Measurements from ENCODE around the gene MIPOL1.

Gene MIPOL1

GRCh38 chr14:37590428-37591139 is 392.8 kb downstream of the MIPOL1 start:
- DNase-seq = no peak

- DNase-seq = no peak
Observed at GRCh38 chr14:37591311-37591940, 393.7 kb downstream of the MIPOL1 start.

GRCh38 chr14:37591941-37592481 is 394.3 kb downstream of the MIPOL1 start:
- DNase-seq = no peak

DNA sequence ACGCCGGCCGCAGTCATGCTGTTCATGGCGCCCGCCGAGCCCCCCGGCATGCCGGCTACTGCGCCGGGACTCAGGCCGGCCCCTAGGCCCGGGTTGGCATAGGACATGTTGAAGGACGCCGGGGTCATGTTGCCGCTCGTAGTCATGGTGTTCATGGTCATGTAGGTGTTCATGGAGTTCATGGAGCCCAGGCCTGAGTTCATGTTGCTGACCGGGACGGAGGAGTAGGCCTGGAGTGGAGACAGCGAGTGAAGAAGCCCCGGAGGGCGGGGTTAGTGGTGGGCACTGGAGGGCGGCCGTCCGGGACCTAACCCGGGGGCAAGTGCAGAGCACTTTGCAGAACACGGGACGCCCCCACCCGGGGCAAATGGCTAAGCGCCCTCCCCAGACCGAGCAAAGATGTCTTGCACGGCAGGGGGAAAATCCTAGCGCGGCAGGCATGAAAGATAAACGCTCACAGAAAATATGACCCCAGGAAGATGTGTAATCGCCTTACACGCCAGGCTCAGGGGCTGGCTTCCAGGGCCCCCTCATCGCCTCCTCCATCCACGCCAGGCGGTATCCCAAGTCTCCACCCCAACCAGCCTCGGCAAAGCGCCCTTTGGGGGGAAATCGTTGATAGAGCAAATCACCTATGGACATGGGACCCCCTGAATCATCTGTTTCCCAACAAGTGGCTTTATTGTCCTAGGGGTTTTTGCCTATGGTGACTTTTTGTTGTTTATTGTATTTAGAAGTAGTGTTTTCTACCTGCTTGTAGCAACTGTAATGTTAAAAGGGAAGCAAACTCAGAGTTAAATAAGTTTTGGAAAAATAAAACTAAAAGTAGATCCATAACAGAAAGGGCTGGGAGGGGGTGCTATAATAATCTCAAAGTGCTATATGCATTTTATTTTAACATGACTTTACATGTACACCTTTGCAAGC is 395.0 kb downstream of the MIPOL1 start:
- DNase-seq = no peak

DNA sequence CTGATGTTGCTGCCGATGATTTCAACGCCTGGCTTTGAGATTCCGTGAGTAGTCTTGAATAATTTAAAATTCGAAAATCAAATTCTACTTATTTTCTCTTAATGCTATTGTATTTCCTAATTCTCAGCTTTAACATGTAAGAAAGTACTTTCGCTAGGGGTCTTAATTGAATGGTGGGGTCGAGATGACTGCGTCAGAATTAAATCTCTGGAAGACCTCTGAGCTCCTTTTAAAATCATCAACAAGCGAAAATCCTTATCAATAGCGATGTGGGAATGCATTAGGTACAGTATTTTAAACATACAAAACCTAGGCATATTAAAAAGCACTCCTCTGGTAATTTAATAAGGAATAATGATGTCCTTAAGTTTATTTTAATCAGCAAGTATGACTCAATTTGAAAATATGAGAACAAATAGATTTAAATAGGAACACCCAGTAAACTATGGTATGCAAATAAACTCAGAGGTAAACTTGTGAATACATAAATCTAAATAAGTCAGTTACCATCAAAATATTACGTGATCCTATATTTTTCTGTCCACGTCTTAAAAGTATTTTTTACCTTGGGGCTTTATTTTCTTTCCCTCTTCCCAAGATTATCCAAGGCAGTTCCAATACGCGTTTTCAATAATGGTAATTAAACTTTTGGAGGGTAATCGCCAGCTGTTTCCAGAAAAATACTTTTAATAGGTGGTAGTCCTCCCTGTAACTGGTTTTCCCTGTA is 395.9 kb downstream of the MIPOL1 start:
- DNase-seq = no peak

GRCh38 chr14:37594238-37594970 is 396.7 kb downstream of the MIPOL1 start:
- peak; percentile 70 for DNase-seq

DNA sequence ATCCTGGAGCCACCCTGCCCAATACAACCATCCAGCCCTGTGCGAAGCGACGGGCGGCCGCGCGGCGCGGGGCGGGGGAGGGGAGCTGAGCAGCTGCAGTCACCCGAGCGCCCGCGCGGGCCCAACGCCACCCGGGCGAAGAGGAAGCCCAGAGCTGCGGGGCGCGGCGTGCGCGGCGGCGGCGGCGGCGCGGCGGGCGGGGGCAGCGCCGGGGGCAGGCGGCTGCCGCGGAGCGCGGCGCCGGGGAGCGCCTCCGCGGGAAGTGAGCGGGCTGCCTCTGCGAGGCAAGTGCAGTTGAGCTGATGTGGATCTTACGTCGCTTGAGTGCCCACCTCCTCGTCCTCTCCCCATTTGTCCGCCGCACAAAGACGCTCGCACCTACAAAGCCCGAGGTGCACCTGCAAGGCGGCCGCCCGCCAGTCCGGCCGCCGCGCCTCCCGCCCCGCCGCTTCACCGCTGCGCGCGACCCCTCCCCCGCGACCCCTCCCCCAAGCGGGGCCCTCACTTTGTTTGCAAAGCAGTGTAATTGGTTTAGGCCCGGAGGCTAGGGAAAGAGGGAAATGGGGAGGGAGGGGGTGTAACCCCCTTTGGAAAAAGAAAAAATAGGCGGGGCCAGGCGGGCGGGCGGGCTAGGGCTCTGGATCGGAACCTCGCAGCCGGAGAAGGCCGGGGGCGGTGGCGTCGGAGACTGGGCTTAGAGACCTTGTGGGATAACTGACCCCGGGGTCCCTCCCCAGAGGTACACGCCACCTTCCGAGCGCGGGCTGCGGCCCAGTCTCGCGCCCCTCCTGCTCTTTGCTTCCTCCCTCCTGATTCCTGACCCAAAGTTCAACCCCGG is 397.5 kb downstream of the MIPOL1 start, which contains the start of the genes FOXA1 and TTC6:
TSS of gene FOXA1 (minus strand) at position 279 of the 838 bp plus-strand sequence. CDS start at position 2, 277 bp downstream.
TSS of gene TTC6 (plus strand) at position 659 of the 838 bp plus-strand sequence. CDS start 26,436 bp downstream, outside the sequence.
- no peak for DNase-seq

DNA sequence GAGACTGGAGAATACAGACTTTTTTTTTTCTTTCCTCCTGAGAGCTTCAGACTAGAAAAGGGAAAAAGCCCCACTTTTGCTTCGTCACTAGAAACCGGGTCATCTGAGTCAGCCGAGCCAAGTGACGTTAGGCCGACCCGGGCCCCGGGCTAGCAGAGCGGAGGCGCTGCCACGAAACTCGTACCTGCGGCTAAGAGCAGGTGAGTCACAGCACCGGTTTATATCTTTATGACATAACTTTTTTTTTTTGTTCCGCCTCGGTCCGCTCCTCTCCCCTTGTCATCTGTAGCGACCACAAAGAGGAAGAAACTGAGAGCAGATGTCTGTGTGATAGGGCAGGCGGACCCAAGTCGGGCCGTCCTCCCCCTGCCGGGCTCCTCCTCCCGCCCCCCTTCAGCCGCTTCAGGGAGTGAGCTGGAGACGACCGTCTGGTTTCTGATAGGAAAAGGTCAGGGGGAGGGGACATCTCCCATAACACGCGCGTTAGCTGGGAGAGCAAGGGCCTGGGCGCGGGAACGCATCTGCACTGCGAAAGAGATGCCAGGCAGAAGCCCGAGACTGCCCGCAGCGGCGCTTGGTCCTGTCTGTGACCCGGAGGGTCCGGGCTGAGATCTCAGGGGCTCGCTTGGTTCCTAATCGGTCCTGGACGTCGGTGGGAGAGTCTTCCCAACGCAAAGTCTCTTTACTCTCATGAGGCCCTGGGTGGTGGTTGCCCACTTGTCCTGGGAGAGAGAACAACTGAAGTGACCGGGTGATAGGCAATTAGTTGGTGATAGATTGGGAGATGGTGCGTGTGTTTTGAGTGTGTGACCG is 398.3 kb downstream of the MIPOL1 start:
- DNase-seq = peak; percentile 77

DNA sequence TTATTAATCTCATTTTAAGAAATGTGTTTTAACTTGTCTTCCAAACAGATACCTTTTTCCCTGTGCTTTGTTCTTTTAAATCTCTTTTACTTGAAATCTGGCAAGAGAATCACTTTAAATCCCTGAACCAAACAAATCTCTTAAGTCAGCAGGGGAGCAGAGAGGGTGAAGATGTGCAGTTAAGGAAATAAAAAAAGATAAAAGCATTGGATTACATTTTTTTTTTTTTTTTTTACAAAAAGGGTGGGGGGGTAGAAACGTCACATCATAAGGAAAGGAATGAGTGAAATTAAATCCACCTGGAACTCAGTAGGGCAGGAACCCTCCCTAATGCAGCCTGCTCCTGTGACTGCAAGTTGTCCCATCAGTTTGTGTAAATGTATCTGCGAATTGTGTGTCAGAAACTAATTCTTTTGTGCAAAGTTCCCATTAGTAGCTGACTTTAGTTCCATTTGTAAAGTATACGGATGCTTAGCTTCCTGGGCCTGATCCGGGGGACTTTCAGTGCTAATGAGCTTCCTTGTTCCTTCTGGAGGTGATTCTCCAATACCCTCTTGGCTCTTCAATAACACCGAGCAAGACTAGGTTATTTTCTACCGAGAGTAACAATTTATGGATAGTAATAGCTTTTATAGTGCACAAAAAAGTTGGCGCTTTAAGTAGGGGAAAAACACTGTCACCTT is 399.2 kb downstream of the MIPOL1 start:
- no peak for DNase-seq

GRCh38 chr14:37597538-37597913 is 399.8 kb downstream of the MIPOL1 start:
- no peak for DNase-seq

GRCh38 chr14:37597914-37598746 is 400.4 kb downstream of the MIPOL1 start:
- DNase-seq = no peak

DNA sequence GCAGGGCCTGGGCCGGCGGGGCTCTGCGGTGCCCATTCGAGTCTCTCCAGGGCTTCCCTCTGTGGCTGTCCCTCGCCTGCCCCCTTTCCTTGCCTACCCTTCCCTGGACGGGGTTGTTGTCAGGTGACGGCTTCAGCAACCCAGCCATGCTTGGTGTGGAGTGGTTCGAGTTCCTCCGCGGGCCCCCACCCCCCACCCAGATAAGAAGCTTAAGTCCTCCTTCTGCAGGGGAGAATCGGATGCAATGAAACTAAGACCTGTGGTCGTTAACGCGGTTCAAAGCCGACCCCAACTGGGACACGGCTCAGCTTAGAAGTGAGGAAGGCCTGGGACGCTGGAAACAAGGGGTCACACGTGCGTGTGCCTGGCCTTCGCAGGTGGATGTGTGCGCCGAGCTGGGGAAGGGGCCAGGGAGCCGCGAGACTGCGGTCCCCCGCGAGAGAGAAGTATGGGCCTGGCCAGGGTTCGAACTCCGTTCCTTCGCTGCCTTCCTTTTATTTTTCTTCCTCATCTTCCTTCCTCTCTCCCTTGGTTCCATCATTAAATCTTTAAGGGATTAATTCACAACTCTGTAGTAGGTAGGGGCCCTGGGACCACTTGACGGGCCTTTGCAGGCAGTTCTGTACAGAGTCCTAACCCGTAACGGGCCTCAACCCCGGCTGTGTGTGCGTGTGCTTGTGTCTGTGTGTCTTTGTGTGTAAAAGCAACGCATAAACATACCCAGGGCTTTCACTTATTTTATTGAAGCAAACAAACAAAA is 401.2 kb downstream of the MIPOL1 start:
- DNase-seq = no peak

GRCh38 chr14:37599507-37600368 is 402.0 kb downstream of the MIPOL1 start:
- no peak for DNase-seq

DNA sequence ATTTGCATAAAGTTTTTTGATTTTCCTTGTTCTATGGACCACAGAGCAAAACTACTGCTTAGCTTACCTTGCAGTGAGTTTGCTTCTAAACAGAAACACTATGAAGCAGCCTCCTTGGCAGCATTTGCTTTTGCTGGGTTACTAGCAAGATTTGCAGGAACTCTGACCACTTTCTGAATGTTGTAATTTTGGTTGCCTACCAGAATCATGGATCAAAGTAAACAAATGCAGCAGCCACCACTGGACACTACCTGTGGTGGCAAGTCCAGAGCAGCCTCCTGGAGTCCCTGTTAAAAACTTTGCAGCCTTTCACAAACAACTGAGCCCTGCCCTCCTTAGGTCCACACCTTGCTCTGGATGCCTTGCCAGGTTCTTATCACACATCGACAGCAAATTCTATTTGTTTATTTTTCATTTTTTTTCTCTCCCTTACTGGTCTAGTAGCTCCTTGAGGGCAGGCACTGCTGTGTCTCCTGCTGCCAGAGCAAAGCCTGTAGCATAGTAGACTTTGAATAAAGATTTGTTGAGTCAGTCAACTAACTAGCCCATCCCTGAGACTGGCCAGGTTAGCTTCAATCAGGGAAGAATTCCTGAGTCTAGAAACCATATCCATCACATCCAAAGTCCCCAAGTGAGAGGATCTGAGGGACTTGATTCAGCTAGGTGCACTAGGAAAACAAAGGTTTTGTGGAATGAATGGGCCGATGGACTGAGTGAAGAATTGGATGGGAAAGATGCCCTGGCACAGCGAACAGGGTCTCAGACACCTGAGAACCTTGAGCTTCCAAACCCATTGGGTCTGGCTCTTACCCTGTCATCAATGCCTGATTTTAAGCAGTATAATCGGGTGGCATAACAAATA is 403.4 kb downstream of the MIPOL1 start:
- DNase-seq = no peak

GRCh38 chr14:37601865-37602264 is 404.1 kb downstream of the MIPOL1 start:
- no peak for DNase-seq
